GM18499 (cell line): ENCODE results near the gene PLEKHJ1.

Experiments used
- ATAC-seq: cut with Tn5 transposase; IDR thresholded peaks from one replicate; pipeline ENCODE4 v1.9.1; 2021; ENCODE audit warnings: moderate number of reproducible peaks; ENCODE audit not compliant: insufficient read depth, unreplicated experiment

PLEKHJ1 gene

DNA sequence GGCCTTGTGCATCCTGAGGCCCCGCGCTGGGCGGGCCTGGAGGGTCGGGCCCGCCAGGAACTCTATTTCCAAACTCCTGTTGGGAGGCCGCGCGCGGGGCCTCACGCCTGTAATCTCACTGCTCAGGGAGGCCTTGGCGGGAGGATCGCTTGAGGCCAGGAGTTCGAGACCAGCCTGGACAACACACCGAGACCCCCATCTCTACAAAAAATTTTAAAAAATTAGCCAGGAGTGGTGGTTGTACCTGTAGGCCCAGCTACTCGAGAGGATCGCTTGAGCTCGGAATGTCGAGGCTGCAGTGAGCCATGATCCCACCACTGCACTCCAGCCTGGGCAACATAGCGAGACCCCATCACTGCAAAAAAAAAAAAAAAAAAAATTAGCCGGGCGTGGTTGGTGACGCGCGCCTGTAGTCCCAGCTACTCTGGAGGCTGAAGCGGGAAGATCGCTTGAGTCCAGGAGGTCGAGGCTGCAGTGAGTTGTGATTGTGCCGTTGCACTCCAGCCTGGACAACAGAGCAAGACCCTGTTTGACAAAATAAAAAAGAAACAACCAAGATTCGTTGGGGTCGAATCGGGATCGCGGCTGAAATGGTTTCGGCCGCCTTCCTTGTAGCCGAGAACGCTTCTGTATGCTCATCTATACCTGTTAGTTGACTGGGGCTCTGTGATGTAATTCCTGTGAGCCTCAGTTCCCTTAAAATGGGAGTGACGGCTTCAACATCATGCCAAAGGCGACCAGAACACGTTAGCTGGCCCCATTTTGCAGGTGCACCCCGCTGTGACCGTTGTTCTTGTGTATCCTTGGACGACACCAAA is 1.1 kb upstream of the PLEKHJ1 start:
- ATAC-seq, result no peak

DNA sequence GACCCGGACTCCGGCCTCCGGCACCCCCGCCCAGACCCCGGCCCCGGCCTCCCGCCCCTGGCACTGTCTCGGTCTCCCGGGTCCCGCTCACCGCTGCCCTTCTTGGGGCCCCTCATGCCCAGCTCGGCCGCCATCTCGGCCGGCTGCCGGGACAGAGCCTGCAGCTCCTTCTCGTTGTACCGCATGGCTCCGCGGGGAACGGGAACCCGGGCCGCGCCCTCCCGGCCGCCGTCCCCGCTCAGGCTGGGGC is 140 bp downstream of the PLEKHJ1 start:
- ATAC-seq, result peak; percentile 7

DNA sequence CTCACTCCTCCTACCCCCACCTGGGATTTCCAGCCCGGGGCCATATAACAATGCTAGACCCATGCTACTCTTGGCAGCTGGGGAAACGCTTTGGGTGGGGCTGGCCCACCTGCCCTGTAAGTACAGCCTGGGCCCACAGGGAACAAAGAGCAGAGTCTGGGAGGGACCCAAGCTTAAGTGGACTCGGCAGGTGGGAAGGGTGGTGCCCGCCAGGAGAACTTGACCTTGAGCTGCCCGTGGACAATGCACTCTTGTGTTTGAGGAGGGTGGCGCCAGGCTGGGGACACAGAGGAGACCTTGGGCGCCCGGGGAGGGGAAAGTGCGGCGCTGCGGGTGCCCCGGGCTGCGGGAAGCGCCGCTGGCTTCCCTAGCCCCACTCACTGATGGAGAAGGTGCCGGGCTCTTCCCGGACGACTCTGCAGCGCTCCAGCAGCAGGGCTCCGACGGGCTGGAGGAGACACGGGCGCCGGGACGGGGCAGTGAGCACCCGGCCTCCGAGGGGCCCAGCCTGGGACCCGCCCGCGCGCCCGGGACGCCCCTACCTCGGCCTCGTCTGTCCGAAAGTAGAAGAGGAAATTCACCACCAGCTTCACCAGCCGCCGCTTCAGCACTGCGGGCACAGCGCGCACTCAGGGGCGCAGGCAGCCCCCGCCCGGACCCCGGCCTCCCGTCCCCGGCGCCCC is 607 bp downstream of the PLEKHJ1 start:
- ATAC-seq, result no peak

DNA sequence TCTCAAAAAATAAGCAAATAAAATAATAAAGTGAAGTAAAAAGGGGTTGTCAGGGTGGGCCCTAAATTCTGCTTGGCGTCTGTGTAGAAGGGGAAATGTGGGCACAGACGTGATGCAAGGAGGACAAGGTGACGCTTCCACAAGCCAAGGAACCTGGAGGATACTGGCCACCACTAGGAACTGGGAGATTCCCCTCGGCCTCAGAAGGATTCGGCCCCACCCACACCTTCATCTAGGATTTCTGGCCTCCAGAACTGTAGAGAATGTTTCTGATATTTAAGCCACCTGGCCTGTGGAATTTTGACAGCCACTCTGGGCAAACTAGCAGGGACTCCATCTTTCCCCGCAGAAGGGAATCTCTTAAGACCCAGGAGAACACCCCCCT is 1.1 kb downstream of the PLEKHJ1 start:
- no peak for ATAC-seq

DNA sequence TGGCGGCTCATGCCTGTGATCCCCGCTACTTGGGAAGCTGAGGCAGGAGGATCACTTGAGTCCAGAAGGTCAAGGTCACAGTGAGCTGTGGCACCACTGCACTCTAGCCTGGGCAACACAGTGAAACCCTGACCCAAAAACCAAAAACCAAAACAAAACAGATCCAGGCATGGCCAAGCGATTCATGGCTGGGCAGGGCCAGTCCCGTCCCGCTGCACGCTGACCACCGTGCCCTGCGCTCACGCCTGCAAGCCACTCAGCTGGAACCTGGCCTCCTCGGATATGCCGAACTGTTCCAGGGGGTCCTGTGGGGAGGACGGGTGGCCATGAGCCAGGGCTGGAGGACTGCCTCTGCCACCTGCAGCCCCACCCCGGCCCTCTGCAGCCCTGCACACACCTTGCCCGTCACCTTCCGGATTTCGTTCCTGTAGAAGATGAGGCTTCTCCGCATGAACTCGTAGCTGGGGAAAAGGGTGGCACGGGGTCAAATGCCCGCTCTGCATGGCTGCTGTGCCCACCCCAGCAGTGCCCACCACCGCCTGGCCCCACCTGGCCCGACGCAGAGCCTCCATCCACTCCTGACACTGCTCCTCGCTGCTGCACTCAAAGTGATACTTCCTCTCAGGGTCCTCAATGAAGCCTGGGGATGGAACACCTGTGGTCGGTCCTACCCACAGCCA is 2.4 kb downstream of the PLEKHJ1 start:
- ATAC-seq, result no peak

DNA sequence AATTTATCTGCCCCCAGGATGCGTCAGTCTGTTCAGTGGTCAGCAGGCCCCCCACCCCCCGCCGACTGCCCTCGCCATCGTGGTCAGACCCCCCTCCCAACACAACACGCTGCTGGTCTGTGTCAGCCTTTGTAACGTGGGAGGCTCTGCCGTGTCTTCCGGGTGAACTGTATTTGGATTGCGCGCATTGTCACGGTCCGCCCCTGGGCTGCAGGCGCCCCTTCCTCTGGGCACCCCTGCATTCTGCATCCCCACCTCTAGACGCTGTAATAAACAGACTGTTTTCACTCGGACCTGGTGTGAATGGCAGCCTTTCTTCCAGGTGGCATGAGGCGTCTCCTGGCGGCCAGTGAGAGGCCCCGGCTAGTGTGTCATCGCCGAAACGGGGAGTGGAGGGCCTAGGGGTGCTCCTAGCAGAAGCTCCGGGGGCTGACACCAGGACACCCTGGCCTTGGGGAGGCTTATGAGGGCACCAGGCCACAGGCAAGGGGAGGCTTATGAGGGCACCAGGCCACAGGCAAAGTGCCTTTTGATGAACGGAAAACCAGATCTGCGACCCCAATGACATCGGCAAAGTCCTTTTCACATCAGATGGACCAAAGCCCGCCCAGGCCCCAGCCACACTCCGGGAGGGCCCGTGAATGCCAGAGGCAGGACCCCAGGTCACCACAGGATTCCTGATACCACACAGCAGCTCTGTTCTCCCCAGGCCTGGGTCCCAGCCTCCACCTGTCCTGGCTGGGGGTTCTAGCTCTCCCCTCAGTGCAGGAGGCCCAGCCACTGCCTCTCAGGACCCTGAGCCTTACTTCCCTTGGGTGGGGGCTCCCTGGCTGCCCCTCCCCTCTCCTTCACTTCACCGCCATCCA is 3.6 kb downstream of the PLEKHJ1 start:
- ATAC-seq, result no peak

DNA sequence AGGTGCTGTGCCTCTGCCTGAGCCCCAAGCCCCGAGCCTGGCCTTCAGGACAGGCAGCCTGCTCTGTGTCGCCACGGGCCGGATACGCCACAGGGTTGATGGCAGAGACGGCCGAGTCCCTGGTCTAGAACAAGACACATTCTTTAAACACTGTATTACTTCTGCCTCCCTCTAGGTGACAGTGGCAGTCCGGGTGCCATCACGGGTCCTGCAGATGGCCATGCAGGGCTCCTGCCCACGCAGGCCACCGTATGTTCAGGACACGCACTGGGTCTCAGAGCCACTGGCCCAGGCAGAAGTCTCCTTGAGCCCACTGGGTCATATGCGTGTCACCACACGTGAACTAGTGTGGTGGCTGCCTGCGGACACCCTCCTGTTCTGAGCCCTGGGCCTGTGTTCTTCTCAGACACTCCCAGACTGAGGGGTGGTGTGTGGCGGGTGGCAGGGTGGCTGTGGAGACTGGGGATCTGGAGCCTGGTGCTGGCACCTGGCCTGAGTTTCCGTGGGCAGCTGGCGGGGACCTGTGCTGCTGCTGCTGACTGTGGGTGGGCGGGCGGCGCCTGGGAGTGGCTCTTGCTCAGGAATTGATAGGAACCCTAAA is 4.4 kb downstream of the PLEKHJ1 start:
- no peak for ATAC-seq

DNA sequence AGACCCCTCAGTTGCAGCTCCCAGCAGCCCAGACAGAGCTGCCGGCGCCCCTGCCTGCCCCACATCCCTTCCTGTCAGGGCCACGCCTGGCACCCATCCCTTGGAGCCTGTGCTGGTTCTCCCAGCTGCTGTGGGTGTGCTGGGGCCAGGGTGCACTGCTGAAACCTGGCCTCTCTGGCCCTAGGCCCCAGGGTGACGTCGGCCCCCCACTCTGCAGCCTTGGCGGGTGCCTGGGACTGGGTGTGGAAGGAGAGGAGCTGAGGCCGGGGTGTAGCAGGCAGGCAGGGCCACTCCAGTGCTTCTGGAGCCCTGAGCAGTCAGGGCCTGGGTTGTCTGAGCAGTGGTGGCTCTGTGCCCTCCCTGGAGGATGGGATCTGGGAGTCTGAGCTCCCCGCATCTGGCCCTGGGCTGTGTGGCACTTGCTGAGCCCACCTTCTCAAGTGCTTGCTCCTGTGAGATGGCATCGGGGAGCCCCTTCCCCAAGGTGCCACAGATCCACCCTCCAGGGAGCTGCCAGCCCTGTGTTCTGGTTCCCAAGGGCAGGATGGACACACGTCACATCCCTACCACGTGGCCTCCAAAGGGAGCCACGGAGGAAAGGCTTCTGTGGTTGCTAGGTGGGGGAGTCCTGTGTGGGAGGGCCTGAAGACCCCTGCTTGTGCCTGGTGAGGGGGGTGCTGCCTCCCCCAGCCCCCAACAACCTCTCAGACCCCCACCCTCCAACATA is 5.2 kb downstream of the PLEKHJ1 start:
- ATAC-seq, result no peak

DNA sequence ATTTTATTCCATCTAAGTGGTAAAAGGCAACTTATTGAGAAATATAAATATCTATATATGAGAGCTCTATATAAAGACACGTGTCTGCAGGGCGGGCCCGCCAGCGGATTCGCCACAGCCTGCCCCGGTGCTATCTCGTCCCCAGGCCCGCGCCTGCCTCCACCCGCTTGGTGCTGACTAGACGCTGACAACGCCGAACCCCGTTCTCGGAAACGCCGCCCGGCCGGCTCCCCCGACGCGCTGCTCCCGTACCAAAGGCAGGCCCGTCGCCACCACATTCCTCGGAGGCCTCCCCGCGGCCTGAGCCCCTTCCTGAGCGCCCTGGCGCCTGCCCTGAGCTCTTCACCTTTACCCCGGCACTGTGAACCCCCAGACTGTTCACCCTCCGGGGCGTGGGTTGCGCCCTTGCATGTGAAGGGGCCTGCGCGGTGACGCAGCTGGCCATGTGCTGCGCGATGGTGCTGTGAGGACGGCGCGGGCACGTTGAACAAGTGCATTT is 6.0 kb downstream of the PLEKHJ1 start:
- no peak for ATAC-seq

DNA sequence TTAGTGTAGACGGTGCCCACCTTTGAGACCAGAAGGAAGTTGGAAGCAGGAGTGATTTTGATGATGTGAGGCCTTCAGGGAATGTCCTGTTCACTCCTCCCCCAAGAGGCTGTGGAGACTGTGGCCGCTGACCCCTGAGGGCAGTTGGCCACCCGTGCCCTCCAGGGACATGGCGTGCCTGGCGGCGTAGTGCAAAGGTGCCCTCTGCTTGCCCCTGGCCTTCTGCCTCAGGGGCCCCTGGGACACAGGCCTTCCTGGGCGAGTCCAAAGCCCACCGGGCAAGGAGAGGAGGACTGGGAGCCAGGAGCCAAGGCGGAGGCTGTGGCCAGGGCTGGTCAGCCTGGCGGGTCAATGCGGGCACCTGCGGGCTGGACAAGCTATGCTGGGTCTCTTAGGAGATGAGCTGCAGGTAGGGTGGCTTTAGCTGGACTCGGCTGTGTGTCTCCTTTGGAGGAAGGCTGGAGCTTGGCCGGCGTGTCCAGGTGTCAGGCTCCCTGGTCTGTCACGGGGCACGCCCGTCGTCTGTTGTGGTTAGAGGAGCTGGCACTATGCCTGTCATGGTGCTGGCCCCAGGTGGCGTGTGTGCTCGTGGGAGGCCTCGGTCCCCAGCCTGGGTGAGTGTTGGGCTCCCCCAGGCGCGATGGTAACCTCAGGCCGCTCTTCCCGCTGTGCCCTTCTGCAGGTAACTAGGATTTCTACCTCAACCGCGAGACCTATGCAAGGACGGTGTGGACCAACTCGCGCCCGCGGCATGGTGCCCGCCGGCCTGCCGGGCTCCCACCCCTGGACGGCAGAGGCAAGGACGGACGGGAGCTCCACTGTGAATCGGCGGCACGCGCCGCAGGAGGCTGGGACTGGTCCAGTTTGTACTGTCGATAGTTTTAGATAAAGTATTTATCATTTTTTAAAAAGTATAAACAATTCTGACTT is 6.8 kb downstream of the PLEKHJ1 start:
- ATAC-seq, result no peak

DNA sequence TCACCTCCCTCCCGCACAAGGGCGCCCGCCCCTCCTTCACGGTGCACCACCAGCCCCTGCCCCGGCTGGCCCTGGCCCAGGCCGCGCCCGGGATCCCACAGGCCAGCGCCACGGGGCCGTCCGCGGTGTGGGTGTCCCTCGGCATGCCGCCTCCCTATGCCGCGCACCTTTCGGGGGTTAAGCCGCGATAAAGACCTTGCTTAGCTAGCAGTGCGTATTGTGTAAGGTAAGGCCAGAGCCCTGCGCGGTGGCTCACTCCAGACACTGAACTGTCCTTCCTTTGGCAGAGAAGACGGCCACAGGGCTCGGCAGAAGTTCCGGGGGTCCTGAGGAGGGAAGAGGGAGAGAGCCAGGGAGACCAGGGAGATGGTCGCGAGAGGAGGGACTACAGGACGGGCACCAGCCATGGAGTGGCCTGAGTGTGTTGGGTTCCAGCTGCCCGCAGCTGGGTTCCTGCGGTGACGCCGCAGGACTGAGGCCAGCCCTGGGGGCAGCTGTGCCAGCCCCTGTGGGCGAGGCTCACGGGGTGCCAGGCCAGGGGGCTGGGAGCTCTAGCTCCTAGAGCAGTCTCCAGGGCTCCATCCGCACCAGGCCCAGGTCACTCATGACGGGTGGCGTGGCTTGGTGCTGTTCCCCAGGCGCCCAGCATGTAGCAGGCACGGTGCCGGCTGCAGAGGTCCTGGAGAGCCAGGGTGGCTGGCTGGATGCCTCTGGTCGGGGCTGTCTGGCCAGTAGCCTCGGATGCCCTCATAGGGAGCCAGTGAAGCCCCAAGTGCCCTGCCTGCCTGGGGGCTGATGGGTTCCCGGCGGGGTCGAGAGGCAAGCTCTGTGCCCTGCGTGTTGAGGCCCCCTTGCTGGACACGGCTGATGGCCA is 7.7 kb downstream of the PLEKHJ1 start:
- no peak for ATAC-seq

DNA sequence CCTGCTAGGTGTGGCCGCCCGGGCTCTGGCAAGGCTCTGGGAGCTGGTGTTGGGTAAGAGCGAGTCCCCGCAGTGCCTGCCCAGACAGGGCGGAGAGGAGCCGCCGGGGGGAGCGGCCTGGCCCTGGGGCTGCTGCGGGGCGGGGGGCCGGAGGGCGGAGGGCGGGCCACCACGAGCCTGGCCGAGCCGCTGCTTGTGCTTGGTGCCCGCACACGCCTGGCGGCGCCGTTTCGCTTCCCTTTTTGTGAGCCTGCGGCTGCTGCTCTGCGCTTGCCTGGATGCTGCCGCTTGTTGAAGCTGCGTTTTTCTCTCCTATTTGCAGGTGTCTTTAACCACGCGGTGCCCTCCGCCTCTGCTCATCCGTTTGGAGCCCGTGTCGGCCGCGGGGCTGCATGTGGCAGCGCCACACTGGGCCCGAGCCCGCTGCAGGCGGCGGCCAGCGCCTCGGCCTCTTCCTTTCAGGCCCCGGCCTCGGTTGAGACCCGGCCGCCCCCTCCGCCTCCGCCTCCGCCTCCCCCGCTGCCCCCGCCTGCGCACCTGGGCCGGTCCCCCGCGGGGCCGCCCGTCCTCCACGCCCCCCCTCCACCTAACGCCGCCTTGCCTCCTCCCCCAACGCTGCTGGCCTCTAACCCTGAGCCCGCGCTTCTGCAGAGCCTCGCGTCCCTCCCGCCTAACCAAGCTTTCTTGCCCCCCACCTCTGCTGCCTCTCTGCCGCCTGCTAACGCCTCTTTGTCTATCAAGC is 8.5 kb downstream of the PLEKHJ1 start:
- ATAC-seq, result no peak

DNA sequence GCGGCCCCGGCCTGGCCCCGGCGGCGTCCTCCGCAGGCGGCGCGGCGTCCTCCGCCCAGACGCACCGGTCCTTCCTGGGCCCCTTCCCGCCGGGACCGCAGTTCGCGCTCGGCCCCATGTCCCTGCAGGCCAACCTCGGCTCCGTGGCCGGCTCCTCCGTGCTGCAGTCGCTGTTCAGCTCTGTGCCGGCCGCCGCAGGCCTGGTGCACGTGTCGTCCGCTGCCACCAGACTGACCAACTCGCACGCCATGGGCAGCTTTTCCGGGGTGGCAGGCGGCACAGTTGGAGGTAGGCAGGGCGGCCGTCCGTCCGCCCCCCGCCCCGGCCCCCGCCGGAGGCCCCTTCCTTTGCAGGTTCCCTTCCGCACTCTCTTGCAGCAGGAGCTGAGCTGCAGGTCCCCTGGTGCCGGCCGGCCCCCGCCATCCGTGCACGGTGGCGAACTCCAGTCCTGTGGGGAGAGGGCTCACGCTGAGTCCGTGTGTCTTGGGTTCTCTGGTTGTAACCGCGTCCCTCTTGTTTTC is 9.2 kb downstream of the PLEKHJ1 start:
- no peak for ATAC-seq

DNA sequence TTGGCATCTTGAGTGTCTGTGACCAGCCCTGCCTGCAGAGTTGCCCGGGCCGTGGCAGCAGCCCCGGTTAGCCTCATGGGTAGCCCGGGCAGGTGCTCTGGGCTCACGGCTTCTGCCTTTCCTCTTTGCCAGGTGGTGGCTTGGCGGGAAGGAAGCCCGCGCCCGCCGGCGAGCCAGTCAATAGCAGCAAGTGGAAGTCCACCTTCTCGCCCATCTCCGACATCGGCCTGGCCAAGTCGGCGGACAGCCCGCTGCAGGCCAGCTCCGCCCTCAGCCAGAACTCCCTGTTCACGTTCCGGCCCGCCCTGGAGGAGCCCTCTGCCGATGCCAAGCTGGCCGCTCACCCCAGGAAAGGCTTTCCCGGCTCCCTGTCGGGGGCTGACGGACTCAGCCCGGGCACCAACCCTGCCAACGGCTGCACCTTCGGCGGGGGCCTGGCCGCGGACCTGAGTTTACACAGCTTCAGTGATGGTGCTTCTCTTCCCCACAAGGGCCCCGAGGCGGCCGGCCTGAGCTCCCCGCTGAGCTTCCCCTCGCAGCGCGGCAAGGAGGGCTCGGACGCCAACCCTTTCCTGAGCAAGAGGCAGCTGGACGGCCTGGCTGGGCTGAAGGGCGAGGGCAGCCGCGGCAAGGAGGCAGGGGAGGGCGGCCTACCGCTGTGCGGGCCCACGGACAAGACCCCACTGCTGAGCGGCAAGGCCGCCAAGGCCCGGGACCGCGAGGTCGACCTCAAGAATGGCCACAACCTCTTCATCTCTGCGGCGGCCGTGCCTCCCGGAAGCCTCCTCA is 9.9 kb downstream of the PLEKHJ1 start:
- no peak for ATAC-seq

DNA sequence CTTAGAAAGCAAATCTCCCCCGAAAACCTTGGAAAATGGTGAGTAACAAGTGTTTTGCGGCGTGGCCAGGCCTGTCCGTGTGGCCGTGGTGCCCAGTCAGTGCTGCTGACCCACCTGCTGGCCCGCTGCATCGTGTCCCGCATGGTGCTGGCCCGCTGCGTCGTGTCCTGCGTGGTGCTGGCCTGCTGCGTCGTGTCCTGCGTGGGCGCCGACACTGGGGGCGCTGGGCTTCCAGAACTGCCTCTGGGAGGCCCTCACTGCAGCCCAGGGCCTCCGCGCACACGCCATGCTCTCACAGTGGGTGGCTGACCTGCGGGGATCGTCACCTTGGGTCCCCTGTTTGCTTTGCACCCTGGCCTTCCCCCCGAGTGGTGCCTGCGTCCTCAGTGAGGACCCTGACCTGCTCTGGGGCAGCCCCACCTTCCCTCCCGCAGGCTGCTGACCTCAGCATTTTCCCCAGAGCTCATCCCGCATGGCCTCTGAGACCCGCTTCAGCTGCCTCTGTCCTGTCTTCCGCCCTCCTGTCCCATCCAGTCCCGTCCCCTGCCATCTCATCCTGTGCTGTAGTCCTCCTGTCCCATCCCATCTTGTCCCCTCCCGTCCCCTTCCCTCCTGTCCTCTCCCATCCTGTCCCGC is 10.6 kb downstream of the PLEKHJ1 start:
- ATAC-seq, result no peak
